ENCODE measurements around the gene ELL2. TPM values are rescaled to one million over a fixed set of nuclear protein-coding genes. Genes with fewer than 3 reads are reported as not detected.

The ELL2 gene
- polyA plus RNA-seq, 1 of the 3 experiments (the other 2 are of a cell fraction): 18.4 TPM

DNA sequence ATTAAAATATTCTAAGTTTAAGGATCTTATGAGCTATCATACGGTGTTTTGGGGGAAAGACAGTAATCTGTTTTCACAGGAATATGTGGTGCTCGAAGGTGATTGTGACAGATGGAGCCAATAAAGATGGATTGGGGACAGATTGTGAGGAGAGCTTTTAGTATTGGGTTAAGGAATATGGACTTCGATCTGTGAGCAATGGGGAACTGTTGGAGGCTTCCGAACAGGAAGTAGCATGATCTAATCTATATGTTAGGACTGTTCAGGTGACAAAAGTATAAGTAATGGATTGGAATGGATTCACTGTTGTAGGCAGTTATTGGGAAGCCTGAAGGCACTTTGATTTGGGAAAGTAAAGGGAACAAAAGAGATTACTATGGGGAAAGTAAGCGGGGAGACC lies 7.4 kb upstream of the ELL2 start (continued):
- TF ChIP-seq, protein P1, sequence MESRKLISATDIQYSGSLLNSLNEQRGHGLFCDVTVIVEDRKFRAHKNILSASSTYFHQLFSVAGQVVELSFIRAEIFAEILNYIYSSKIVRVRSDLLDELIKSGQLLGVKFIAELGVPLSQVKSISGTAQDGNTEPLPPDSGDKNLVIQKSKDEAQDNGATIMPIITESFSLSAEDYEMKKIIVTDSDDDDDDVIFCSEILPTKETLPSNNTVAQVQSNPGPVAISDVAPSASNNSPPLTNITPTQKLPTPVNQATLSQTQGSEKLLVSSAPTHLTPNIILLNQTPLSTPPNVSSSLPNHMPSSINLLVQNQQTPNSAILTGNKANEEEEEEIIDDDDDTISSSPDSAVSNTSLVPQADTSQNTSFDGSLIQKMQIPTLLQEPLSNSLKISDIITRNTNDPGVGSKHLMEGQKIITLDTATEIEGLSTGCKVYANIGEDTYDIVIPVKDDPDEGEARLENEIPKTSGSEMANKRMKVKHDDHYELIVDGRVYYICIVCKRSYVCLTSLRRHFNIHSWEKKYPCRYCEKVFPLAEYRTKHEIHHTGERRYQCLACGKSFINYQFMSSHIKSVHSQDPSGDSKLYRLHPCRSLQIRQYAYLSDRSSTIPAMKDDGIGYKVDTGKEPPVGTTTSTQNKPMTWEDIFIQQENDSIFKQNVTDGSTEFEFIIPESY (IDR thresholded peaks at IDR 0.05; ENCODE audit: borderline replicate concordance, low read depth): no peak
- TF ChIP-seq RFX5 (IDR thresholded peaks at IDR 0.05; ENCODE audit: low read length) (no peak), REST (IDR thresholded peaks at IDR 0.05; ENCODE audit: low read depth, low read length) (no peak), FOSL2 (IDR thresholded peaks at IDR 0.05; ENCODE audit: borderline replicate concordance, low read depth) (no peak), TEAD4 (IDR thresholded peaks at IDR 0.05; ENCODE audit: borderline replicate concordance, insufficient read depth) (no peak), NRF1 (IDR thresholded peaks at IDR 0.05; ENCODE audit: low read depth, low read length) (no peak)

GRCh38 chr5:95967236-95967635 lies 5.6 kb upstream of the ELL2 start:
- POLR2A ChIA-PET: no interaction called here
- TF ChIP-seq FOXJ3 (CRISPR knock-in tag; IDR thresholded peaks at IDR 0.05) (no peak), EZH2phosphoT487 (IDR thresholded peaks at IDR 0.05; ENCODE audit: borderline replicate concordance, low read depth) (no peak), ELF1 (IDR thresholded peaks at IDR 0.05) (no peak), JUND (IDR thresholded peaks at IDR 0.05) (no peak), MXI1 (IDR thresholded peaks at IDR 0.05; ENCODE audit: low read depth, low read length) (no peak), EP300 (IDR thresholded peaks at IDR 0.05; ENCODE audit: borderline replicate concordance in 1 of 2, low read depth in 1 of 2, low read length in 1 of 2) (no peak), MEF2A (IDR thresholded peaks at IDR 0.05; ENCODE audit: borderline replicate concordance, low read depth) (no peak), FOXM1 (IDR thresholded peaks at IDR 0.05; ENCODE audit: low read depth) (no peak), TAF1 (IDR thresholded peaks at IDR 0.05; ENCODE audit: borderline replicate concordance, low read depth, low read length) (no peak), RAD21 (IDR thresholded peaks at IDR 0.05; ENCODE audit: low read length) (no peak), CTCF (IDR thresholded peaks at IDR 0.05) (no peak), IRF3 (IDR thresholded peaks at IDR 0.05; ENCODE audit: low read depth, low read length) (no peak), YY1 (IDR thresholded peaks at IDR 0.05; ENCODE audit: low read depth) (no peak), NRF1 (IDR thresholded peaks at IDR 0.05; ENCODE audit: low read depth, low read length) (no peak), PBX3 (IDR thresholded peaks at IDR 0.05) (no peak)
- TF ChIP-seq, protein P1 (IDR thresholded peaks at IDR 0.05; ENCODE audit: borderline replicate concordance, low read depth): no peak

More at GRCh38 chr5:95967236-95967635, 5.6 kb upstream of the ELL2 start:
- Histone ChIP-seq H4K20me1 (ENCODE audit: insufficient read depth) (no peaks in the 10 kb centered on the region), H2AFZ (ENCODE audit: low read depth) (no peak overlapping the region), H3K4me1 (ENCODE audit: control insufficient read depth in 1 of 2, insufficient read depth in 2 of 2, low read depth in 1 of 2, low read length in 1 of 2) (no peaks in the 10 kb centered on the region; a peak in 2 of 4 replicates), H3K9me3 (no peaks in the 10 kb centered on the region), H3K27ac (ENCODE audit: low read depth in 2 of 2, low read length in 1 of 2) (no peak overlapping the region), H3K9ac (no peak overlapping the region), H3K4me2 (no peak overlapping the region), H3K79me2 (ENCODE audit: insufficient read depth) (no peaks in the 10 kb centered on the region), H3K9me2 (no peaks in the 10 kb centered on the region), H3K36me3 (replicated peaks in 1 of 2; ENCODE audit: control insufficient read depth in 1 of 2, insufficient read depth in 2 of 2, low read length in 1 of 2) (no peaks in the 10 kb centered on the region), H3F3A (replicated peaks; ENCODE audit: insufficient read depth) (peaks cover 10% of the 10 kb centered on the region), H3K4me3 (ENCODE audit: low read depth in 2 of 2, low read length in 1 of 2) (no peak overlapping the region), H3K27me3 (ENCODE audit: insufficient read depth) (no peaks in the 10 kb centered on the region)
- CTCF ChIA-PET: no interaction called here
- no peak for DNase-seq
- 100% methylated on average over 1 of the region's 1 CpG for WGBS (ENCODE audit: low lambda C conversion rate)

All from SK-N-SH (cell line).